HEK293 (cell line): Measurements from ENCODE around the gene RAB3C.

ENCODE experiments used
- CTCF ChIA-PET: fragments of 350-600 bp; formaldehyde crosslinking; extraction: SDS; loops from one replicate; lab custom pipeline; 2021; ENCODE audit warnings: antibody characterized with exemption; lab: Yijun Ruan, JAX
- POLR2A ChIA-PET: fragments of 300-600 bp; formaldehyde crosslinking; extraction: SDS; loops from one replicate; lab custom pipeline; 2020; ENCODE audit warnings: antibody characterized with exemption, inconsistent platforms; lab: Yijun Ruan, JAX
- H3K27ac ChIP-seq: fragments of 200-500 bp; sonication (Bioruptor generic); 2 replicates; pipeline ENCODE4 v1.5.1; 2014; ENCODE audit warnings: low read depth, low read length, control low read depth, inconsistent platforms; ENCODE audit errors: extremely low read depth
- H3K36me3 ChIP-seq, 2 experiments: fragments of 200-500 bp in 1 of 2; sonication (Bioruptor generic) in 1 of 2; 1 replicate in 1 of 2; 2 replicates in 1 of 2; pipeline ENCODE4 v1.5.1; 2014 to 2017; ENCODE audit warnings: inconsistent platforms in 2 of 2, low read length in 2 of 2; ENCODE audit not compliant: control insufficient read depth in 2 of 2, insufficient read depth in 1 of 2
- H3K4me1 ChIP-seq: fragments of 200-500 bp; sonication (Bioruptor generic); 2 replicates; pipeline ENCODE4 v1.5.1; 2014; ENCODE audit warnings: mild to moderate bottlenecking, low read length, inconsistent platforms; ENCODE audit not compliant: control insufficient read depth, insufficient read depth
- H3K4me3 ChIP-seq: 2 replicates; pipeline ENCODE4 v1.5.1; 2011; ENCODE audit warnings: low read depth, mild to moderate bottlenecking, control low read depth, low read length, moderate library complexity
- H3K9me3 ChIP-seq: fragments of 200-500 bp; sonication (Bioruptor generic); 2 replicates; pipeline ENCODE4 v1.5.1; 2014; ENCODE audit warnings: low read depth, low read length, inconsistent platforms; ENCODE audit not compliant: control insufficient read depth, insufficient read depth
- KLF16 ChIP-seq: fragments of 450-650 bp; formaldehyde crosslinking; IDR thresholded peaks from 2 replicates; pipeline ENCODE4 v1.5.1; 2017; ENCODE audit warnings: missing biosample characterization, missing genetic modification characterization
- KLF17 ChIP-seq: fragments of 450-650 bp; formaldehyde crosslinking; IDR thresholded peaks from 2 replicates; pipeline ENCODE4 v1.5.1; 2016; ENCODE audit warnings: missing biosample characterization, missing genetic modification characterization
- KLF8 ChIP-seq: fragments of 450-650 bp; formaldehyde crosslinking; IDR thresholded peaks from 2 replicates; pipeline ENCODE4 v1.5.1; 2016; ENCODE audit warnings: missing biosample characterization, missing genetic modification characterization
- MZF1 ChIP-seq: fragments of 450-650 bp; formaldehyde crosslinking; IDR thresholded peaks from 2 replicates; pipeline ENCODE4 v1.5.1; 2017; ENCODE audit warnings: missing biosample characterization, missing genetic modification characterization, borderline replicate concordance
- OVOL3 ChIP-seq: fragments of 450-650 bp; formaldehyde crosslinking; IDR thresholded peaks from 2 replicates; pipeline ENCODE4 v1.5.1; 2016; ENCODE audit warnings: missing biosample characterization, missing genetic modification characterization
- REPIN1 ChIP-seq: fragments of 450-650 bp; formaldehyde crosslinking; IDR thresholded peaks from 2 replicates; pipeline ENCODE4 v1.5.1; 2017; ENCODE audit warnings: missing biosample characterization, missing genetic modification characterization, low read depth
- SP2 ChIP-seq: fragments of 450-650 bp; formaldehyde crosslinking; IDR thresholded peaks from 2 replicates; pipeline ENCODE4 v1.5.1; 2016; ENCODE audit warnings: missing biosample characterization, missing genetic modification characterization
- ZFP37 ChIP-seq: fragments of 450-650 bp; formaldehyde crosslinking; IDR thresholded peaks from 2 replicates; pipeline ENCODE4 v1.5.1; 2016; ENCODE audit warnings: missing biosample characterization, missing genetic modification characterization
- ZNF10 ChIP-seq: fragments of 450-650 bp; formaldehyde crosslinking; IDR thresholded peaks from 2 replicates; pipeline ENCODE4 v1.5.1; 2017; ENCODE audit warnings: missing biosample characterization, missing genetic modification characterization
- ZNF214 ChIP-seq: fragments of 450-650 bp; formaldehyde crosslinking; IDR thresholded peaks from 2 replicates; pipeline ENCODE4 v1.5.1; 2017; ENCODE audit warnings: missing biosample characterization, mild to moderate bottlenecking, missing genetic modification characterization, borderline replicate concordance
- ZNF223 ChIP-seq: fragments of 450-650 bp; formaldehyde crosslinking; IDR thresholded peaks from 2 replicates; pipeline ENCODE4 v1.5.1; 2016; ENCODE audit warnings: missing biosample characterization, missing genetic modification characterization
- ZNF292 ChIP-seq: fragments of 450-650 bp; formaldehyde crosslinking; IDR thresholded peaks from 2 replicates; pipeline ENCODE4 v1.5.1; 2016; ENCODE audit warnings: low read depth, missing biosample characterization, missing genetic modification characterization, borderline replicate concordance
- ZNF302 ChIP-seq: fragments of 450-650 bp; formaldehyde crosslinking; IDR thresholded peaks from 2 replicates; pipeline ENCODE4 v1.5.1; 2016; ENCODE audit warnings: missing biosample characterization, missing genetic modification characterization, low read depth
- ZNF341 ChIP-seq: fragments of 450-650 bp; formaldehyde crosslinking; IDR thresholded peaks from 2 replicates; pipeline ENCODE4; 2016; ENCODE audit warnings: low read depth, missing biosample characterization, missing genetic modification characterization
- ZNF423 ChIP-seq: fragments of 450-650 bp; formaldehyde crosslinking; IDR thresholded peaks from 2 replicates; pipeline ENCODE4 v1.5.1; 2016; ENCODE audit warnings: missing biosample characterization, missing genetic modification characterization
- ZNF473 ChIP-seq: fragments of 450-650 bp; formaldehyde crosslinking; IDR thresholded peaks from 2 replicates; pipeline ENCODE4 v1.5.1; 2017; ENCODE audit warnings: missing biosample characterization, missing genetic modification characterization
- ZNF529 ChIP-seq: fragments of 450-650 bp; formaldehyde crosslinking; IDR thresholded peaks from 2 replicates; pipeline ENCODE4 v1.5.1; 2017; ENCODE audit warnings: missing genetic modification characterization, missing biosample characterization; ENCODE audit not compliant: insufficient replicate concordance
- ZNF571 ChIP-seq: fragments of 450-650 bp; formaldehyde crosslinking; IDR thresholded peaks from 2 replicates; pipeline ENCODE4 v1.5.0; 2017; ENCODE audit warnings: missing biosample characterization, missing genetic modification characterization
- ZNF654 ChIP-seq: fragments of 450-650 bp; formaldehyde crosslinking; IDR thresholded peaks from 2 replicates; pipeline ENCODE4 v1.5.1; 2016; ENCODE audit warnings: low read depth, missing biosample characterization, missing genetic modification characterization
- ZNF664 ChIP-seq: fragments of 450-650 bp; formaldehyde crosslinking; IDR thresholded peaks from 2 replicates; pipeline ENCODE4 v1.5.1; 2016; ENCODE audit warnings: missing biosample characterization, missing genetic modification characterization
- ZNF701 ChIP-seq: fragments of 450-650 bp; formaldehyde crosslinking; IDR thresholded peaks from 2 replicates; pipeline ENCODE4 v1.5.1; 2016; ENCODE audit warnings: missing biosample characterization, missing genetic modification characterization
- ZNF777 ChIP-seq: fragments of 450-650 bp; formaldehyde crosslinking; IDR thresholded peaks from 2 replicates; pipeline ENCODE4 v1.5.1; 2017; ENCODE audit warnings: missing biosample characterization, missing genetic modification characterization, borderline replicate concordance
- TF ChIP-seq, protein P1 (sequence below): fragments of 450-650 bp; formaldehyde crosslinking; IDR thresholded peaks from 2 replicates; pipeline ENCODE4 v1.5.1; 2016; ENCODE audit warnings: missing biosample characterization, missing genetic modification characterization
- TF ChIP-seq, protein P2 (sequence below): fragments of 450-650 bp; formaldehyde crosslinking; IDR thresholded peaks from 2 replicates; pipeline ENCODE4 v1.5.1; 2016; ENCODE audit warnings: missing biosample characterization, missing genetic modification characterization, borderline replicate concordance

RAB3C gene

DNA sequence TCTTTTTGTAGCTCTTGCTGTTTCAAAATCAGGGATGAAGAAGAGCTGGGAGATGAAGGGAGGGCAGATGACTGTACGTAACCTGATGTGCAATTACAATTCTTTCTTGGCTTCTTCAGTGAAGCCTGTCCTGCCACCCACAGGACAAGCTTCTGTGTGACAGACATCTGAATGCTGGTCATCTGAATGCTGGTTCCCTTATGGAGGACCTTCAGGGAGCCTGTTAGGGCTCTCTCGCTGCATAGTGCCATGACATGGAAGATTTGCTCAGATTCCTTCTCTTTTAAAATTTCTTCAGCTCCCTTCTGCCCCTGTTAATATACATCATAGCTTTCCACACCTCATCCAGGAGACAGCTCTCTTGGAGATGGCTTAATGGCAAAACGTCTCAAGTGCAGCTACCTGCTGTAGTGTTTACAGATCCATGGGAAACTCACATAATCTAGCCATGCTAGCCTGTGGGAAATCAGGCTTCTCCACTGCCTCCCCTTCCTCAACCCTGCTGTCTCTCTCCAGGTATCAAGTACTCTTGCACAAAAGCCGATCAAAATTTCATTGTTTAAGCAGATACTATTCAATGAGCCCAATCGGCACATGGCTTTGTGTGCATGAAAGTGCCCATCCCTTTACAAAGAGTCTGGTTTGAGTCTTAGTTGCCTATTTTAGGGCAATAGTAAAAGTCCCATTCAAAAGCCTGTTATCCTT is 134.6 kb downstream of the RAB3C start:
- H3K4me3 ChIP-seq: no peak overlapping the region
- H3K9me3 ChIP-seq: no peaks in the 10 kb centered on the region
- no peaks in the 10 kb centered on the region for H3K4me1 ChIP-seq
- POLR2A ChIA-PET: no interaction called here
- CTCF ChIA-PET: interaction anchor here (0.9 kb wide), 1 partner anchor 9 kb away, joined by 3 read pairs; no protein-coding TSS in a partner anchor
- H3K27ac ChIP-seq: no peak overlapping the region
- TF ChIP-seq ZNF302 (tag by site-specific recombination) (no peak), ZNF529 (tag by site-specific recombination) (no peak)
- H3K36me3 ChIP-seq: no peaks in the 10 kb centered on the region

DNA sequence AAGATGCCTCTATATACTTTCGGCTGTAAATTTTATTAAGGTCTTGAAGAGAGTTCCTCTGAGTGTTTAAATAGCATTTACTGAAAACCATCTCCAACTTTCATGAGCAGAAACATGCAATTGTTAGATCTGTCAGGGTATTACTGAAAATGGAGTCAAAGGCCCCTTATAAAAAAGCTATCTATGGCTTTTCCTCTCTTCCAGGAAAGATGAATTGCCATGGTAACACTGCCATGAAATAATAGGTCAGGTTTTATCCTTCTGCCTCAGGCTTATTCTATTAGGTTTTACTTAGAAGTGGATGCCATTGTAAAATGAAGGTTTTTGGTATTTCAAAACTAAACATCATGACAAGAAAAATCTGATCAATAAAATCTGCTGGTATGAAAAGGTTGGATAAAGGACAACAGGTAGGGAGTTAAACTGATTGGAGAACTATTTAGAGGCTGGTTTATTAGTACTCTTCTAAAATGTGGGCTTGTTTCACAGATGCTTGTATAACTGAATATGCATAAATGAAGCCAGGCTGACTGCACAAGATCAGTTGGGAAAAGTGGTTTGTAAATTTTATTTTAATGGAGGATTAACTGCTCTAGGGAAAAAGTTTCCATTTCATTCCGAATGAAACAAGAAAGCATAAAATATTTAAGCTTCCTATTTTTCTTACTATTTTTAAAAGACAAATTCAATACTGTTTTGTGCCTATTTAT is 135.5 kb downstream of the RAB3C start:
- CTCF ChIA-PET: no interaction called here
- Histone ChIP-seq H3K4me3 (no peak overlapping the region), H3K27ac (no peak overlapping the region), H3K4me1 (no peaks in the 10 kb centered on the region), H3K9me3 (no peaks in the 10 kb centered on the region), H3K36me3 (no peaks in the 10 kb centered on the region)
- TF ChIP-seq ZNF214 (tag by site-specific recombination): no peak
- TF ChIP-seq ZNF473 (tag by site-specific recombination): no peak
- TF ChIP-seq KLF8 (tag by site-specific recombination): no peak
- TF ChIP-seq ZNF777 (tag by site-specific recombination): no peak
- no peak for TF ChIP-seq ZFP37 (tag by site-specific recombination)
- TF ChIP-seq OVOL3 (tag by site-specific recombination): no peak
- TF ChIP-seq ZNF341 (tag by site-specific recombination): no peak
- TF ChIP-seq ZNF654: no peak
- TF ChIP-seq ZNF292 (tag by site-specific recombination): no peak
- no peak for TF ChIP-seq ZNF423 (tag by site-specific recombination)
- TF ChIP-seq ZNF223 (tag by site-specific recombination): no peak
- no peak for TF ChIP-seq ZNF664 (tag by site-specific recombination)
- no peak for TF ChIP-seq REPIN1
- TF ChIP-seq KLF16 (tag by site-specific recombination): no peak
- no peak for TF ChIP-seq MZF1
- no peak for TF ChIP-seq ZNF701 (tag by site-specific recombination)
- TF ChIP-seq SP2 (tag by site-specific recombination): no peak
- POLR2A ChIA-PET: no interaction called here

DNA sequence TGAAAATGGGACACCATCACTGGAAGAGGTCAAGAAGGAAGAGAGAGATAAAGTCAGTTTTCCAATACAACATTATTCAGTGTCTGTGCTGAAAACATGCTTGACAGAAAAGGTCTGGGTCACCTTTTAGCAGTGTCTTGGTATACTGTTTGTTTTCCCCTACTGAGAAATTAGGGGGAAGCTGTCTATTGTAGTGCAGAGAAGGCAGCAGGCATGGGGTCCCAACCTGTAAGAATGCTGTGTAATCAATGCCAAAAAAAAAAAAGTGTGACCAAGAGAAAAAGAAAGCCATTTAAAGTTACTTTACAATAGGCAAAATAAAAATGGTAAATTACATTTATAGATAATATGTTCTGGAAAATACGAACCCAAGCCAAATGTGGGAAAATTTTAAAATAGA is 139.3 kb downstream of the RAB3C start:
- ChIA-PET CTCF (no interaction called here), POLR2A (no interaction called here)
- no peaks in the 10 kb centered on the region for H3K4me1 ChIP-seq
- H3K27ac ChIP-seq: no peak overlapping the region
- no peaks in the 10 kb centered on the region for H3K9me3 ChIP-seq
- H3K36me3 ChIP-seq: no peaks in the 10 kb centered on the region
- no peak overlapping the region for H3K4me3 ChIP-seq
- TF ChIP-seq, protein P1, sequence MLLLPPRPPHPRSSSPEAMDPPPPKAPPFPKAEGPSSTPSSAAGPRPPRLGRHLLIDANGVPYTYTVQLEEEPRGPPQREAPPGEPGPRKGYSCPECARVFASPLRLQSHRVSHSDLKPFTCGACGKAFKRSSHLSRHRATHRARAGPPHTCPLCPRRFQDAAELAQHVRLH (tag by site-specific recombination): no peak
- TF ChIP-seq, protein P2, sequence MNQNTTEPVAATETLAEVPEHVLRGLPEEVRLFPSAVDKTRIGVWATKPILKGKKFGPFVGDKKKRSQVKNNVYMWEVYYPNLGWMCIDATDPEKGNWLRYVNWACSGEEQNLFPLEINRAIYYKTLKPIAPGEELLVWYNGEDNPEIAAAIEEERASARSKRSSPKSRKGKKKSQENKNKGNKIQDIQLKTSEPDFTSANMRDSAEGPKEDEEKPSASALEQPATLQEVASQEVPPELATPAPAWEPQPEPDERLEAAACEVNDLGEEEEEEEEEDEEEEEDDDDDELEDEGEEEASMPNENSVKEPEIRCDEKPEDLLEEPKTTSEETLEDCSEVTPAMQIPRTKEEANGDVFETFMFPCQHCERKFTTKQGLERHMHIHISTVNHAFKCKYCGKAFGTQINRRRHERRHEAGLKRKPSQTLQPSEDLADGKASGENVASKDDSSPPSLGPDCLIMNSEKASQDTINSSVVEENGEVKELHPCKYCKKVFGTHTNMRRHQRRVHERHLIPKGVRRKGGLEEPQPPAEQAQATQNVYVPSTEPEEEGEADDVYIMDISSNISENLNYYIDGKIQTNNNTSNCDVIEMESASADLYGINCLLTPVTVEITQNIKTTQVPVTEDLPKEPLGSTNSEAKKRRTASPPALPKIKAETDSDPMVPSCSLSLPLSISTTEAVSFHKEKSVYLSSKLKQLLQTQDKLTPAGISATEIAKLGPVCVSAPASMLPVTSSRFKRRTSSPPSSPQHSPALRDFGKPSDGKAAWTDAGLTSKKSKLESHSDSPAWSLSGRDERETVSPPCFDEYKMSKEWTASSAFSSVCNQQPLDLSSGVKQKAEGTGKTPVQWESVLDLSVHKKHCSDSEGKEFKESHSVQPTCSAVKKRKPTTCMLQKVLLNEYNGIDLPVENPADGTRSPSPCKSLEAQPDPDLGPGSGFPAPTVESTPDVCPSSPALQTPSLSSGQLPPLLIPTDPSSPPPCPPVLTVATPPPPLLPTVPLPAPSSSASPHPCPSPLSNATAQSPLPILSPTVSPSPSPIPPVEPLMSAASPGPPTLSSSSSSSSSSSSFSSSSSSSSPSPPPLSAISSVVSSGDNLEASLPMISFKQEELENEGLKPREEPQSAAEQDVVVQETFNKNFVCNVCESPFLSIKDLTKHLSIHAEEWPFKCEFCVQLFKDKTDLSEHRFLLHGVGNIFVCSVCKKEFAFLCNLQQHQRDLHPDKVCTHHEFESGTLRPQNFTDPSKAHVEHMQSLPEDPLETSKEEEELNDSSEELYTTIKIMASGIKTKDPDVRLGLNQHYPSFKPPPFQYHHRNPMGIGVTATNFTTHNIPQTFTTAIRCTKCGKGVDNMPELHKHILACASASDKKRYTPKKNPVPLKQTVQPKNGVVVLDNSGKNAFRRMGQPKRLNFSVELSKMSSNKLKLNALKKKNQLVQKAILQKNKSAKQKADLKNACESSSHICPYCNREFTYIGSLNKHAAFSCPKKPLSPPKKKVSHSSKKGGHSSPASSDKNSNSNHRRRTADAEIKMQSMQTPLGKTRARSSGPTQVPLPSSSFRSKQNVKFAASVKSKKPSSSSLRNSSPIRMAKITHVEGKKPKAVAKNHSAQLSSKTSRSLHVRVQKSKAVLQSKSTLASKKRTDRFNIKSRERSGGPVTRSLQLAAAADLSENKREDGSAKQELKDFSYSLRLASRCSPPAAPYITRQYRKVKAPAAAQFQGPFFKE (tag by site-specific recombination): no peak
- no peak for TF ChIP-seq ZNF10 (tag by site-specific recombination)
- TF ChIP-seq KLF17: no peak
- TF ChIP-seq ZNF571 (tag by site-specific recombination): no peak
